GM21526 (cell line): ENCODE measurements around the gene BPIFB2.

Source experiments
- ATAC-seq: cut with Tn5 transposase; IDR thresholded peaks from one replicate; pipeline ENCODE4 v1.9.1; 2021; ENCODE audit warnings: moderate library complexity; ENCODE audit not compliant: unreplicated experiment, low FRiP score

BPIFB2 gene

GRCh38 chr20:32984196-32984595 lies 23.3 kb upstream of the BPIFB2 start:
- no peak for ATAC-seq

- no peak for ATAC-seq
Measured at GRCh38 chr20:32984631-32985354, 22.7 kb upstream of the BPIFB2 start.

- no peak for ATAC-seq
Measured at GRCh38 chr20:32985596-32985995, 21.9 kb upstream of the BPIFB2 start.

GRCh38 chr20:32986331-32986966 lies 21.1 kb upstream of the BPIFB2 start:
- no peak for ATAC-seq

- ATAC-seq: no peak
Measured at GRCh38 chr20:32987044-32987825, 20.3 kb upstream of the BPIFB2 start.

DNA sequence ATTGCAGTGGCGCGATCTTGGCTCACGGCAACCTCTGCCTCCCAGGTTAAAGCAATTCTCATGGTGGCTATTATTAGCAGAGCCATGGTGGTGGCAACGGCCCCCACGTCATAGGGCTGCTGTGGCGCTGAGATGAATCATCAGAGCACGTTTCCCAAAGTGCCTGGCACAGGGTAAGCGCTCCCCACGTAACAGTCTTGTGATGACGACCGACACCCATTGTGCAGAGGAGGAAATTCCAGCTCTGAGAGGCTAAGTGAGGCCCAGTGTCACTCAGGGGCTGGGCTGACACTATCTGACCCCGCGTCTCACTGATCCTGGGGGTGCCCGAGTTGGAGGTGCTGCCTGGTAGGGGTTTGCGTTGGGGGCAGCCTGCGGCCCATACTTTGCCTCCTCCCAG lies 19.5 kb upstream of the BPIFB2 start:
- no peak for ATAC-seq

DNA sequence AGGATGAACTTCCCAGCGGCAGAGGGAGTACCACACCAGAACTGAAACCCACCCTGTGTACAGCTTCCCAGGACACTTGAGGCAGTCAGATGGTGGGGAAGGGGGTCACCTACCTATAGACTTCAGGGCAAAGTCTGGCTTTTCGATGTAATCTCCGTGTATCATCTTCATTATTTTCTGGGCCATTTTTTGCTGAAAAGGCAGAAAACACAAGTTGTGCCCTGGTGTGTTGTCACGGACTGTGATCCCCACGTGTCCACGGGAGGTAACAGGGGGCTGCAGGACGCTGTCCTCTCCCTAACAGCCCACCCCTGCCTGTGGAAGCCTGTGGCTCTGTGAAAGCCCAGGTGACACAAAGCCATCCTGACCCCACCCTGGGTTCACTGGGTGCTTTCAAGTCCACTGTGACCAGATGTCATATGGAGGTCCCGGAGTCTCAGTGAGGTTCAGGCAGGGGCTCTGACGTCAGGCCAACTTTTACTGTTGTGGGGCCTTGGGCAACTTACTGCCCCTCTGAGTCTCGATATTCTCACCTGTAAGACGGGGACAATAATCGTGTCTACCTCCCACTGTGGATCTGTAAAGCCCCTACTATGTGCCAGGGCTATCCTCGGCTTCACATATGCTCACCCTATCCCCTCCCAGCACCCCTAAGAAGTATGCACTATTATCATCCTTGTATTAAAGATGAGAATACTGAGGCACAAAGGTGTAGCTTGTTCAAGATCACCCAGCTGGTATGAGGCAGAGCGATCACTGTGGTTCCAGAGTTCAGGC lies 17.8 kb upstream of the BPIFB2 start:
- ATAC-seq: no peak

GRCh38 chr20:32990426-32990825 lies 17.1 kb upstream of the BPIFB2 start:
- no peak for ATAC-seq

DNA sequence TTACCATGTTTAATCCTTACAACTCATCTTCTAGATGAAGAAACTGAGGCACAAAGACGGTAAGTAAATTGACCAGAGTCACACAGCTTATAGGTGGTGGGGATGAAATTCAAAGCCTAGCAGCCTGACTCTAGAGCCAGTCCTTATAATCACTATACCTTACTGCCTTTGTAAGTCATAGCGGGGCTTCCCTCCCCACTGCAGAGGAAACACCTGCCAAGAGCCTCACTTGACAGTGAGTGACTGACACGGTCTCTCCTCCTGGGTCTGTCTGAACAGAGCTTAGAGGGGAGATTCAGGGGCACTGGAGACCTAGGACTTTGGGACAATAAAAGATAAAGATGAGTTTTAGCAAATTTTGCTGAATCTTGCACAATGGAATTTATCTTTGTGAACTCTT lies 16.1 kb upstream of the BPIFB2 start:
- no peak for ATAC-seq

DNA sequence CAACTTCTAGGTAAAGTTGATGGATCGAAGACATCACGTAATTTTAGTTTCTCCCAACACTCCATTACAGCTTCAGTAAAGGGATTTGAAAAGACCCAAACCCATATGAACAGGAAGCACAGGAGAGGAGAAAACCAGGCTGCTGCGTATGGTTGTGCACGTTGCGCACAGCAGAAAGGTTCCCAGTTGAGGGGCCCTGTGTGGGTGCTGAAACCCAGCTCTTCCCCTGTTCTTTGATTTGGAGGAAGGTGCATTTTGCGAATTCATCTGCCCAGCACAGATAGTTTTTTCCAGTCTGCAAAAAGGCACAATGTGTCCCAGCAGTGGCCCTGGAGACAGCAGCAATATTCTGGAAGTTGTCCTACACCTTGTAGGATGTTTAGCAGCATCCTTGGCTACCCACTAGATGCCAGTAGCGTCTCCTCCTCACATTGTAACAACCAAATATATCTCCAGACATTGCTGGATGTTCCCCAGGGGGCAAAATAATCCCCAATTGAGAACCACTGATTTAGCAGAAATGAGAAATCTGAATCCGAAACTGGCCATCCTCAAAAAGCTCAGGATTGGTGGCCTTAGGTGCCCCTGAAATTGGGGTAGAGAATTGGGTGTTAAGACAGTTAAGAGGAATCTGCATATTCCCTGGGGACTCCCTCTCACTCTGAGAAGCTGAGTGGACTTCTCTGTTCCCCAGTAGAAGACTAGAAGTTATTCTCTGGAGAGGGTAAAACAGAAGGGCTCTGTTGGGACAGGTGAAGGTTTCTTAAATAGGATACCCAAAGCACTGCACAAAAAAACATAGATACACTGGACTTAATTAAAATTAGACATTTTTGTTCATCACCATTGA lies 15.5 kb upstream of the BPIFB2 start:
- no peak for ATAC-seq

- ATAC-seq: no peak
Measured at GRCh38 chr20:32993496-32994050, 13.9 kb upstream of the BPIFB2 start.

DNA sequence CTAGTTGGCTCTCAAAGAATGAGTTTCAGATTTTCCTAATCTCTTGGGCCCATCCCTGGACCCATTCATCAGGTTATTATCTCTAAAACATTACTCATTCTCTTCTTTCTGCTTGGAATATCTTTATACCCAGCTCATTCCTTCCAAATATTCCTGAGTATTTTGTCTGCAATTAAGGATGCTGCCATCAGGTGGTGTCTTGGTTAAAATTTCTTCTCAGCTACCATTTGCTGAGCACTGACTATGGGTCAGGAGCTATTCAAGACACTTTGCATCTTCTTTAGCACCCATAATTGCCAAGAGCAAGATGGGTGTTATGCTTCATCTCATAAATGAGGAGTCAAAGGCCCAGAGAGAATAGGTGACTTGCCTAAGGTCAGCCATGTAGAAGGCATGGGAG lies 11.7 kb upstream of the BPIFB2 start:
- ATAC-seq: no peak

DNA sequence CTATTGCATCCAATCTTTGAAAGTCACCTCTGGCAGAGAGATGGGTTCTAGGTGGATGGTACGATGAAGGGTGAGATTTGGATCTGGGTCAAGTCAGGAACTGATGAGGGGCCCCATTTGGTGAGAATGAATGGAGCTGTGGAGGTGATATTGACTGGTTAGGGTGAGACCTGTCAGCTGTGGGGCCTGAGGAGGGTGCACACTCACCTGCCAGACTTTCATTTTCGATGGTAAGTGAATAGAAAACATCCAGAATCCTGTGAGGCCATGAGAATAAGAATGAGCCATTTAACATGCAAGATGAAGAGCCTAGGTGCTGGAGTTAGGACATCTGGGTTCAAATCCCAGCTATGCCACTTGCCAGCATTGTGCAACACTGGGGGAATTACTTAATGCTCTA lies 10.1 kb upstream of the BPIFB2 start:
- ATAC-seq: no peak

- ATAC-seq: no peak
Measured at GRCh38 chr20:32999603-33000250, 7.8 kb upstream of the BPIFB2 start.

GRCh38 chr20:33000802-33001466 lies 6.6 kb upstream of the BPIFB2 start:
- ATAC-seq: no peak

GRCh38 chr20:33002087-33002808 lies 5.3 kb upstream of the BPIFB2 start:
- no peak for ATAC-seq

DNA sequence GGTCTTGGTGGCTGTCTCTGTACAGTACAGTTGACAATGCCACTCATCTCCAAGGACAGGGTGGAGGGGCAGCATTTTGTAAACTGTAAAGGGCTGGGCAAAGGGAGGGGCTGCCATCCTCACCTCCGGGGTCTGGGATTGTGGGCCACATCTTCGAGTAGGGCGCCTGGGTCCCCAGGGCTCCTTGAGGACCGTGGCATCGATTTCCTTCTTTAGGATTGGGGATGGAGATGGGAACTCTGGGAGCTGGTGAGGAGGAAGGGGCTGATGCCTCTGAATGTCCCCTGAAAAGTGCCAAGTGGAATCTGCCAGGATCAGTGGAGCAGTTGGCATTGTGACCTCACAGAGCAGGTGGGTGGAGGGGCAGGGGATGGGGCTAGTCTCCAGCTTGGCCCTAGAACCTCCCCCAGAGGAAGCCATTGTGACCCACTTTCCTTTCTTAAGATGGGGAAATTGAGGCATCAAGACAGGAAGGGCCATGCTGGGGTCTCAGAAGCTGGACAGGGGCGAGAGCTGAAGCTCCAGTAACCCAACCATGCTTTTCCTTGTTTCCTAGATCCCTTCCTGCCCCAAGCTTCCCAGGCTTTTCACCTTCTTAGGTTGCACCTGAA lies 3.3 kb upstream of the BPIFB2 start, which contains the start of gene SUN5:
Gene SUN5 (minus strand): TSS at position 293 of the 611 bp plus-strand sequence. CDS start 93 bp downstream, at position 200.
- ATAC-seq: no peak
